Measurements from ENCODE around the gene DLGAP1.
A peak's percentile ranks its signal among the peaks of the same experiment; 100 is the strongest.

DLGAP1 gene

DNA sequence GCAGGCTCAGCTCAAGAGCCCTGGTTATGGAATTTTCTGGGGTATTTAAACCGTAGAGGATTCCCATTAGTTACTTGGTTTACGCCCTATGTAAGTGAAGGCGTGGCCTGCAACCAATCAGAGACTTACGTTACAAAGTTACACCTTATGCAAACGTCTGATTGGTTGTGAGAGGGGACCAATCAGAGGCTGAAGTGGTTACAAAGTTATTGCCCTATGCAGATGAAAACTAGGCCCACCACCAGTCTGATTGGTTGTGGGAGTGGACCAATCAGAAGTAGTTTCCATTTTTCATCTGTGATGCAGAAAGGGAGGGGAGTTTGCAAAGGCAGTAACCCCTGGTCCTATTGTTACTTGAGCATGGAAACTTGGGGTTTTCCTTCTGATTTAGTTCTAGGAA, 49.1 kb downstream of the DLGAP1 start:
- no peak overlapping the region for H3K4ac ChIP-seq (ENCODE audit: low read depth, low read length)
- peak; percentile 23 for DNase-seq
- no peaks in the 10 kb centered on the region for H3K36me3 ChIP-seq (ENCODE audit: control insufficient read depth, insufficient read depth, low read length)
- H2AK5ac ChIP-seq (ENCODE audit: low read length) = no peak overlapping the region
- no peak overlapping the region for H4K5ac ChIP-seq (ENCODE audit: low read length)
- H3K56ac ChIP-seq (ENCODE audit: low read length) = no peak overlapping the region
- no peaks in the 10 kb centered on the region for H3K79me2 ChIP-seq (ENCODE audit: control insufficient read depth, insufficient read depth, low read length)
- H3K27me3 ChIP-seq (ENCODE audit: insufficient read depth, low read length, poor library complexity) = no peaks in the 10 kb centered on the region
- WGBS (ENCODE audit: extremely low coverage, insufficient coverage, low lambda C conversion rate) = no CpG with 5 or more reads among the region's 5 CpGs
- no peak overlapping the region for H3K9ac ChIP-seq (ENCODE audit: low read length)
- H3K18ac ChIP-seq (ENCODE audit: low read length) = no peak overlapping the region
- no peak overlapping the region for H3K4me3 ChIP-seq (ENCODE audit: low read length)
- H4K8ac ChIP-seq (ENCODE audit: low read depth, low read length) = no peak overlapping the region
- no peak overlapping the region for H3K23ac ChIP-seq (ENCODE audit: low read length)
- H3K4me2 ChIP-seq (ENCODE audit: low read length) = no peak overlapping the region
- H2BK15ac ChIP-seq (replicated peaks; ENCODE audit: low read depth) = no peak overlapping the region
- H2BK5ac ChIP-seq (ENCODE audit: low read length) = no peak overlapping the region
- no peak overlapping the region for H2BK120ac ChIP-seq (ENCODE audit: low read depth, low read length)
- no peaks in the 10 kb centered on the region for H3K4me1 ChIP-seq (ENCODE audit: control insufficient read depth, low read depth, low read length)
- H3K27ac ChIP-seq (ENCODE audit: low read depth, low read length) = no peak overlapping the region
- no peaks in the 10 kb centered on the region for H3K79me1 ChIP-seq (ENCODE audit: low read length)

DNA sequence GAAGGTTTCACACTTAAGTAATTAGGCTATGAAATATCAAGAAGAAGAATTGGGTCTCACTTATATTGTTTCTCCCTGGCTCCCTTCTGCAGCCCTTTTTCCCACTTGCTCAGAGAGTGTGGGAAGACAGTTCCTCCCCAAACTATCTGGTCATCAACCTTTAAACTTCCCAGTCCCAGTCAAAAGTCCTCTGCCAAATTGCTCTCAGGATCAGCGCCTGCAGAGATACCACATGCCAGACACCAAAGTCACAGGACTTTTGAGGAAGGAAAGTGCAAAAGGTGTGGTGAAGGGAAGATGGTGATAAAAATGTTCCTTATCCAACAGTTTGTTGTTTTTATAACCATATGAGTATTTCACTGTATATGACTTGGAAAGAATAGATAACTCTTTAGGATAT, 51.3 kb downstream of the DLGAP1 start:
- no peak overlapping the region for H4K8ac ChIP-seq (ENCODE audit: low read depth, low read length)
- H3K4ac ChIP-seq (ENCODE audit: low read depth, low read length) = no peak overlapping the region
- no peak overlapping the region for H3K4me2 ChIP-seq (ENCODE audit: low read length)
- no peak overlapping the region for H3K4me3 ChIP-seq (ENCODE audit: low read length)
- no peaks in the 10 kb centered on the region for H3K4me1 ChIP-seq (ENCODE audit: control insufficient read depth, low read depth, low read length)
- no peak overlapping the region for H2BK120ac ChIP-seq (ENCODE audit: low read depth, low read length)
- no peaks in the 10 kb centered on the region for H3K79me1 ChIP-seq (ENCODE audit: low read length)
- no peaks in the 10 kb centered on the region for H3K79me2 ChIP-seq (ENCODE audit: control insufficient read depth, insufficient read depth, low read length)
- no peak overlapping the region for H3K9ac ChIP-seq (ENCODE audit: low read length)
- H3K27ac ChIP-seq (ENCODE audit: low read depth, low read length) = no peak overlapping the region
- no peak overlapping the region for H2AK5ac ChIP-seq (ENCODE audit: low read length)
- no peak overlapping the region for H3K56ac ChIP-seq (ENCODE audit: low read length)
- no peak overlapping the region for H4K5ac ChIP-seq (ENCODE audit: low read length)
- no peak overlapping the region for H3K18ac ChIP-seq (ENCODE audit: low read length)
- no peak overlapping the region for H3K23ac ChIP-seq (ENCODE audit: low read length)
- no peaks in the 10 kb centered on the region for H3K27me3 ChIP-seq (ENCODE audit: insufficient read depth, low read length, poor library complexity)
- no peaks in the 10 kb centered on the region for H3K36me3 ChIP-seq (ENCODE audit: control insufficient read depth, insufficient read depth, low read length)
- WGBS (ENCODE audit: extremely low coverage, insufficient coverage, low lambda C conversion rate) = no CpG with 5 or more reads among the region's 1 CpG
- H2BK15ac ChIP-seq (replicated peaks; ENCODE audit: low read depth) = no peak overlapping the region
- H2BK5ac ChIP-seq (ENCODE audit: low read length) = no peak overlapping the region
- DNase-seq = peak; percentile 77

DNA sequence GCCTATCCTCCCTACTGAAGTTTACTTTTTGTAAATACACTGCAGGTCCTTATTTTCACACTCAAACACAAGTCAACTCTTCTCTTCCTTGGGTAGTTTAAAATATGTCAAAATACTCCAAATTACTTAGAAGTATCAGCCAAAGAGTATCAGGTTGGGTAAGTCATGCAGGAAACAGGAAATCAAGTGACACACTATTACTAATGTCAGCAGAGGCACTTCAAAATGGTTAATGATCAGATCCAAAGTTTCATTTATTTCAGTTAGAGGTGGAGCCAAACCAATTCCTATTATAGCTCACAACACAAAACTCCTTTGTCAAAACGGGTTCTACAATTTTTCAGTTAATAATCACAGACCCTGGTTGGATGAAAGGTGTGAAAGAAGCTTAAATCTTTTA, 54.2 kb downstream of the DLGAP1 start:
- WGBS (ENCODE audit: extremely low coverage, insufficient coverage, low lambda C conversion rate) = no CpG with 5 or more reads among the region's 1 CpG
- Histone ChIP-seq H3K79me1 (ENCODE audit: low read length) (no peaks in the 10 kb centered on the region), H4K5ac (ENCODE audit: low read length) (no peak overlapping the region)

DNA sequence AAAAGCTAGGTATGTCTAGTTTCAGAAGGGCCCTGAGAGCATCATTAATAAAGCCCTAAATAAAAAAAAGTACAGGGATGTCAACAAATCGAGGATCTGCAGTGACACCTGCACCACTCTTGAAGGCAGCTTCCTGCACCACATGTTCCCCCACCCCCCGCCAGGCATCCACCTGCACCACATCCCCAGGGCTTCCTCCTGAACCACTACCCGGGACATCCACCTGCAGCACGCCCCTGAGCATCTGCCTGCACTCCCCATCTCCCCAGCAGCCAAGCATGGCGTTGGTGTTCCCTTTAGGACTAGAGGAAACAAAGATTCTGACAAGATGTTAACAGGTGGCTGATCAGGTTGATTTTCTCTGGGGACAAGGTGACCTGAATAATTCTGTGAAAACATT, 55.2 kb downstream of the DLGAP1 start:
- H3K4me2 ChIP-seq (ENCODE audit: low read length) = no peak overlapping the region
- H2BK120ac ChIP-seq (ENCODE audit: low read depth, low read length) = no peak overlapping the region
- H2BK5ac ChIP-seq (ENCODE audit: low read length) = no peak overlapping the region
- H3K4me1 ChIP-seq (ENCODE audit: control insufficient read depth, low read depth, low read length) = no peaks in the 10 kb centered on the region
- H3K23ac ChIP-seq (ENCODE audit: low read length) = no peak overlapping the region
- no peaks in the 10 kb centered on the region for H3K79me1 ChIP-seq (ENCODE audit: low read length)
- no peak overlapping the region for H2BK15ac ChIP-seq (replicated peaks; ENCODE audit: low read depth)
- H3K27me3 ChIP-seq (ENCODE audit: insufficient read depth, low read length, poor library complexity) = no peaks in the 10 kb centered on the region
- H3K4ac ChIP-seq (ENCODE audit: low read depth, low read length) = no peak overlapping the region
- no peak overlapping the region for H3K56ac ChIP-seq (ENCODE audit: low read length)
- WGBS (ENCODE audit: extremely low coverage, insufficient coverage, low lambda C conversion rate) = no CpG with 5 or more reads among the region's 5 CpGs
- no peaks in the 10 kb centered on the region for H3K36me3 ChIP-seq (ENCODE audit: control insufficient read depth, insufficient read depth, low read length)
- no peak for DNase-seq
- no peak overlapping the region for H3K18ac ChIP-seq (ENCODE audit: low read length)
- H4K5ac ChIP-seq (ENCODE audit: low read length) = no peak overlapping the region
- no peak overlapping the region for H3K9ac ChIP-seq (ENCODE audit: low read length)
- H2AK5ac ChIP-seq (ENCODE audit: low read length) = no peak overlapping the region
- no peak overlapping the region for H3K27ac ChIP-seq (ENCODE audit: low read depth, low read length)
- no peak overlapping the region for H3K4me3 ChIP-seq (ENCODE audit: low read length)
- no peaks in the 10 kb centered on the region for H3K79me2 ChIP-seq (ENCODE audit: control insufficient read depth, insufficient read depth, low read length)
- no peak overlapping the region for H4K8ac ChIP-seq (ENCODE audit: low read depth, low read length)

More for the DNA sequence above, 54.2 kb downstream of the DLGAP1 start:
- no peak overlapping the region for H4K8ac ChIP-seq (ENCODE audit: low read depth, low read length)
- no peak for DNase-seq
- no peak overlapping the region for H3K4me3 ChIP-seq (ENCODE audit: low read length)
- H3K9ac ChIP-seq (ENCODE audit: low read length) = no peak overlapping the region
- no peak overlapping the region for H3K56ac ChIP-seq (ENCODE audit: low read length)
- no peak overlapping the region for H3K18ac ChIP-seq (ENCODE audit: low read length)
- H3K4ac ChIP-seq (ENCODE audit: low read depth, low read length) = no peak overlapping the region
- no peaks in the 10 kb centered on the region for H3K79me2 ChIP-seq (ENCODE audit: control insufficient read depth, insufficient read depth, low read length)
- H3K23ac ChIP-seq (ENCODE audit: low read length) = no peak overlapping the region
- H3K4me1 ChIP-seq (ENCODE audit: control insufficient read depth, low read depth, low read length) = no peaks in the 10 kb centered on the region
- no peak overlapping the region for H2BK15ac ChIP-seq (replicated peaks; ENCODE audit: low read depth)
- H2BK5ac ChIP-seq (ENCODE audit: low read length) = no peak overlapping the region
- no peak overlapping the region for H3K4me2 ChIP-seq (ENCODE audit: low read length)
- H2BK120ac ChIP-seq (ENCODE audit: low read depth, low read length) = no peak overlapping the region
- no peaks in the 10 kb centered on the region for H3K36me3 ChIP-seq (ENCODE audit: control insufficient read depth, insufficient read depth, low read length)
- no peak overlapping the region for H3K27ac ChIP-seq (ENCODE audit: low read depth, low read length)
- H3K27me3 ChIP-seq (ENCODE audit: insufficient read depth, low read length, poor library complexity) = no peaks in the 10 kb centered on the region
- no peak overlapping the region for H2AK5ac ChIP-seq (ENCODE audit: low read length)

DNA sequence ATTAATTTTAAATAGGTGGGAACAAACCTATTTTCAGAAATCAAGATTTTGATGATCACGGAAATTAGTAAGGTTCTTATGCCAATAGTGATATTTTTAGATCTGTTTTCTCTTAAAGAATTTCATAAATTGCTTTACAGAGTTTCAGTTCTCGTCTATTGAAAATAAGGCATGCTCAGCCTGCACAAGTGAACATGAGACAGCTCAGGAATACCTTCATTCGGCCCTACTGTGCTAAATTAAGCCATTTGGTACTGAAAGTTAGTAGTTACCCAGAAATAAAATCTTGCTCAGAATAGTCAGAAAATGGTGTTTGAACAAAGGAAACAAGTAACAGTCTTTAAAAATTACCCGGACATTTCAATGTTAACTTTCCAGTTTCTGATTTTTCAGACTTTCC, 60.4 kb downstream of the DLGAP1 start:
- H2BK120ac ChIP-seq (ENCODE audit: low read depth, low read length) = no peak overlapping the region
- no CpG with 5 or more reads among the region's 4 CpGs for WGBS (ENCODE audit: extremely low coverage, insufficient coverage, low lambda C conversion rate)

DNA sequence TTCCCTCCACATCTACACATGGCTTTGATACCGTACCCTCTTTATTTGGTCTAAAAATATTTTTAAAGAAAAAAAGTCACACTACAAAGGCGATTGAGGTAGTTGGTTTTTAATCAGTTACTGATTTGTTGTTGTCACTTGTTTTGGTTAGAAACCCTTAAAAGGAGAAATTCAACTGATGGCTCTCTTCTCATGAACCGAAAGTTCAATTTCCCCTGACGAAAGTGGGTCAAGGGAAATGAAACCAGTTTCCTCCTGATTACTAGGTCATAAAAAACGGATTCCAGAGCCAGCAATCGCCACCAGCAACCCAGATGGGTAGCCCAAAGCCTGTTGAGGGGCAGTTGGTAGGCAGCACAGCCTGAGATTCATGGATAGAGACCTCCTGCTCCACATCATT, 63.2 kb downstream of the DLGAP1 start:
- Histone ChIP-seq H3K79me2 (ENCODE audit: control insufficient read depth, insufficient read depth, low read length) (no peaks in the 10 kb centered on the region), H2BK120ac (ENCODE audit: low read depth, low read length) (no peak overlapping the region), H3K4ac (ENCODE audit: low read depth, low read length) (no peak overlapping the region), H2BK15ac (replicated peaks; ENCODE audit: low read depth) (no peak overlapping the region), H3K18ac (ENCODE audit: low read length) (no peak overlapping the region), H3K4me1 (ENCODE audit: control insufficient read depth, low read depth, low read length) (no peaks in the 10 kb centered on the region), H2AK5ac (ENCODE audit: low read length) (no peak overlapping the region), H3K79me1 (ENCODE audit: low read length) (no peaks in the 10 kb centered on the region), H3K27me3 (ENCODE audit: insufficient read depth, low read length, poor library complexity) (no peaks in the 10 kb centered on the region), H2BK5ac (ENCODE audit: low read length) (no peak overlapping the region), H3K36me3 (ENCODE audit: control insufficient read depth, insufficient read depth, low read length) (no peaks in the 10 kb centered on the region), H4K5ac (ENCODE audit: low read length) (no peak overlapping the region), H3K23ac (ENCODE audit: low read length) (no peak overlapping the region), H4K8ac (ENCODE audit: low read depth, low read length) (no peak overlapping the region), H3K56ac (ENCODE audit: low read length) (no peak overlapping the region), H3K4me3 (ENCODE audit: low read length) (no peak overlapping the region), H3K9ac (ENCODE audit: low read length) (no peak overlapping the region), H3K4me2 (ENCODE audit: low read length) (no peak overlapping the region), H3K27ac (ENCODE audit: low read depth, low read length) (no peak overlapping the region)
- DNase-seq = no peak
- WGBS (ENCODE audit: extremely low coverage, insufficient coverage, low lambda C conversion rate) = no CpG with 5 or more reads among the region's 6 CpGs

More for the DNA sequence above, 60.4 kb downstream of the DLGAP1 start:
- Histone ChIP-seq H4K5ac (ENCODE audit: low read length) (no peak overlapping the region), H3K79me2 (ENCODE audit: control insufficient read depth, insufficient read depth, low read length) (no peaks in the 10 kb centered on the region), H2BK15ac (replicated peaks; ENCODE audit: low read depth) (no peak overlapping the region), H2AK5ac (ENCODE audit: low read length) (no peak overlapping the region), H3K4ac (ENCODE audit: low read depth, low read length) (no peak overlapping the region), H3K79me1 (ENCODE audit: low read length) (no peaks in the 10 kb centered on the region), H3K27me3 (ENCODE audit: insufficient read depth, low read length, poor library complexity) (no peaks in the 10 kb centered on the region), H3K4me3 (ENCODE audit: low read length) (no peak overlapping the region), H3K23ac (ENCODE audit: low read length) (no peak overlapping the region), H3K4me2 (ENCODE audit: low read length) (no peak overlapping the region), H4K8ac (ENCODE audit: low read depth, low read length) (no peak overlapping the region), H3K18ac (ENCODE audit: low read length) (no peak overlapping the region), H3K56ac (ENCODE audit: low read length) (no peak overlapping the region), H2BK5ac (ENCODE audit: low read length) (no peak overlapping the region), H3K9ac (ENCODE audit: low read length) (no peak overlapping the region), H3K4me1 (ENCODE audit: control insufficient read depth, low read depth, low read length) (no peaks in the 10 kb centered on the region), H3K27ac (ENCODE audit: low read depth, low read length) (no peak overlapping the region), H3K36me3 (ENCODE audit: control insufficient read depth, insufficient read depth, low read length) (no peaks in the 10 kb centered on the region)
- DNase-seq = no peak
